Large intestine (tissue), 3 donors: ENCODE data around the gene SP7. TPM values are rescaled to one million over a fixed set of nuclear protein-coding genes. Genes with fewer than 3 reads are reported as not detected.
"Not testable (repeated sequence)": the region's sequence is repeated elsewhere in the genome, so short reads cannot be mapped to it uniquely, and the experiment has no call there.

ENCODE experiments used
- DNase-seq, 2 donors: peaks; one replicate each; pipeline versions ENCODE4 v3.0.0 to v3.0.0-alpha.2; 2013
- H3K27ac ChIP-seq: one replicate; pipeline ENCODE4 v1.5.1; 2013; ENCODE audit warnings: low read length
- H3K27me3 ChIP-seq: 2 replicates; pipeline ENCODE4 v1.6.1; 2013; ENCODE audit warnings: low read length; ENCODE audit not compliant: control insufficient read depth, insufficient read depth
- H3K36me3 ChIP-seq: 2 replicates; pipeline ENCODE4 v1.6.1; 2013; ENCODE audit warnings: low read length; ENCODE audit not compliant: control insufficient read depth, insufficient read depth
- H3K4me1 ChIP-seq: one replicate; pipeline ENCODE4 v1.6.1; 2013; ENCODE audit warnings: low read length; ENCODE audit not compliant: control insufficient read depth, insufficient read depth
- H3K4me3 ChIP-seq: one replicate; pipeline ENCODE4 v1.5.1; 2013; ENCODE audit warnings: low read length
- H3K9me3 ChIP-seq: one replicate; pipeline ENCODE4 v1.6.1; 2013; ENCODE audit warnings: mild to moderate bottlenecking, low read depth, low read length, moderate library complexity; ENCODE audit not compliant: control insufficient read depth
- WGBS: methylation state at CpG from one replicate; pipeline ENCODE4 v1.1.5; 2013; ENCODE audit warnings: low lambda C conversion rate; ENCODE audit not compliant: insufficient coverage; 5-methylcytosine and 5-hydroxymethylcytosine counted together
- polyA plus RNA-seq: library from polyadenylated mRNA; unstranded; fragments of 120-200 nt; gene quantifications from one replicate; pipeline ENCODE4 v1.2.1, GENCODE V29; 2013

Gene SP7
- polyA plus RNA-seq, 1 donor: 0.01 TPM

DNA sequence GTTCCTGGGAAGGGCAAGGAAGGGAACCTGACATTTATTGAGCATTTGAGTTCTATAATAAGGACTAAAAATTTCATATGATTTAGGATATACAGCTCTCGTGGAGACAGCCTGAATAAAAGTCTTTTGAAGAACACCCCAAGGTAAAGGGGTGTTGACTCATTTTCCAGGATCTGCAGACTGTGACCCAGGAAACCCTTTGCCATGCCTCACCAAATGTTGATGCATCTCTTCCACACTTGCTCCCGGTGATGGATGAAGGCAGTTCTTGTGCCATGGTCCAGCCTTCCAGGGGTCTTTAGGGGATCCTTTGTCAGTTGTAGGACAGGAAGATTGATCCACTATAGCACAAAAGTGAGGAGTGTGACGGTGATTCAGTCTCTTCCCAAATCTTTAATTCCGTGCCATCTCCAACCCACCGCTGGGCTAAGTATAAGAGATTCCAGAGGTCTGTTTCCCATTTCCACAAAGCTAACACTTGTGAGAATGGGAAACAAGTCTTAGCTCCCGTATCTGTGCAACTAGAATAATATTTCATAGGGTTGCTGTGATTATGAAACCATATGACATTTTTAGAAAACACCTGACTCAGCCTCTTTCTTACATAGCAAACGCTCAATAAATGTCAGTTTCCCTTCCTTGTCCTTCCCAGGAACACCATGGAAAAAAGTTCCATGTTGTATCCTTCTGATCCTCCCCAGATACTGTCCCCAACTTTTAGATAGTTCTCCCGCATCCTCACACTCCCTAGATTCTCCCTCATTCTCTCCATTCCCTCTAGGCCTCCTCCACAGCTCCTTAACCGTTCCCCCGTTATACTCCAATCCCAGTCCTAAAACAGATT lies 15.6 kb downstream of the SP7 start:
- H3K27me3 ChIP-seq: peaks cover 7% of the 10 kb centered on the region
- DNase-seq: no peak
- WGBS: 0% methylated on average over 1 of the region's 10 CpGs
- H3K4me3 ChIP-seq: peak overlapping the region; percentile 86
- H3K27ac ChIP-seq: peak overlapping the region; percentile 95
- H3K4me1 ChIP-seq: peaks cover 26% of the 10 kb centered on the region
- peaks cover 4% of the 10 kb centered on the region for H3K9me3 ChIP-seq
- peaks cover 26% of the 10 kb centered on the region for H3K36me3 ChIP-seq

DNA sequence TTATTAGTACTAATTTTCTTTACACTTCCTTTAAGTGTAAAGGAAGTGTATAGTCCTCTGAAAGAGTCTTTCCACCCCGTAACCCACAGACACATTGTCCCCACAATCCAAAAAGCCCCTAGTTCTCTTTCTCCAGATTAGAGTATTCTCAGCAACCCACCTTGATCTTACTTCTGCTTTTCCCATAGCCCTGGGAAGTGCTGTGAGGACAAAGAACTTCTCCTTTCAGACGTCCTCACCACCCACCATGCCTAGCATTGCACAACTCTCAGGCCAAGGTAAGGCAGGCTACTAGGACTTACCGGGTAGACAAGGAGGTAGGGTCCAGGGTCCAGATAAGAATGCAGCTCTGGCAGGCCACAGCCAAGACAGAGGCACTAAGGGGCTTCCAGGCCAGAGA lies 22.2 kb downstream of the SP7 start:
- H3K36me3 ChIP-seq: peaks cover 54% of the 10 kb centered on the region
- DNase-seq: no peak
- no peaks in the 10 kb centered on the region for H3K27me3 ChIP-seq
- no peaks in the 10 kb centered on the region for H3K9me3 ChIP-seq
- no peaks in the 10 kb centered on the region for H3K4me1 ChIP-seq
- no peak overlapping the region for H3K4me3 ChIP-seq
- no peak overlapping the region for H3K27ac ChIP-seq
- WGBS: 100% methylated on average over 1 of the region's 3 CpGs

DNA sequence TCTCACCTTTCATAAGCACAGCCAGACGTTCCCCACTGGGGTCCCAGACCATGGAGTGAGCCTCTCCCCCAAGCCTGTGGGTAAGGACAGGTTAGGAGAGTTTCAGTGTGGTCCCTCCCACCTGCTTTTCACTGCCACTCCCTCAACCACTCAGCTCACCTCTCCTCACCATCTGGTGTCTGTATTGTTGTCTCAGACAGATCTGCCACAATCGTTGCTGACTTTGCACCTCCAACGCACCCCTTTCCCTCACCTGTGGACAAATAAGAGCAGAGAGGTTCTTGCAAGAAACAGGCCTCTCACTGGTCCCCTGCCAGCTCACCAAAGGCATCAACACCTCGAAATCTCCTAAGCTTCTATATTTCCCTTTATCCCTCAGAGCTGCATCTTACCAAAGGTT lies 27.9 kb downstream of the SP7 start:
- WGBS: no CpG with 5 or more reads among the region's 4 CpGs
- Histone ChIP-seq H3K36me3 (peaks cover 59% of the 10 kb centered on the region), H3K4me3 (no peak overlapping the region), H3K27ac (no peak overlapping the region), H3K27me3 (no peaks in the 10 kb centered on the region), H3K4me1 (no peaks in the 10 kb centered on the region), H3K9me3 (no peaks in the 10 kb centered on the region)
- DNase-seq: no peak

DNA sequence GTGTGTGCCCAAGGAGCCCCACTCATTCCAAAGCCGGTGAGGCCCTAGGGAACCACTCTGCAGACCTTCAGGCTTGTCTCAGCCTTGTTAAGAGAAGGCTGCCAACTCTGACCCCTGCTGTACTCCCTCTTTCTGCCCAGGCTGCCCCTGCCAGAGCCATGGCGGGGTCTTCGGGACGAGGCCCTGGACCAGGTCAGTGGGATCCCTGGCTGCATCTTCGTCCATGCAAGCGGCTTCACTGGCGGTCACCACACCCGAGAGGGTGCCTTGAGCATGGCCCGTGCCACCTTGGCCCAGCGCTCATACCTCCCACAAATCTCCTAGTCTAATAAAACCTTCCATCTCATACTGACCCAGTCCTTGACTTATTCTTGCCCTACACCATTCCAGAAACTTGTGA lies 29.3 kb downstream of the SP7 start:
- H3K4me3 ChIP-seq: no peak overlapping the region
- peaks cover 73% of the 10 kb centered on the region for H3K36me3 ChIP-seq
- no peaks in the 10 kb centered on the region for H3K4me1 ChIP-seq
- DNase-seq: no peak
- no peaks in the 10 kb centered on the region for H3K27me3 ChIP-seq
- no peaks in the 10 kb centered on the region for H3K9me3 ChIP-seq
- no CpG with 5 or more reads among the region's 10 CpGs for WGBS
- no peak overlapping the region for H3K27ac ChIP-seq

DNA sequence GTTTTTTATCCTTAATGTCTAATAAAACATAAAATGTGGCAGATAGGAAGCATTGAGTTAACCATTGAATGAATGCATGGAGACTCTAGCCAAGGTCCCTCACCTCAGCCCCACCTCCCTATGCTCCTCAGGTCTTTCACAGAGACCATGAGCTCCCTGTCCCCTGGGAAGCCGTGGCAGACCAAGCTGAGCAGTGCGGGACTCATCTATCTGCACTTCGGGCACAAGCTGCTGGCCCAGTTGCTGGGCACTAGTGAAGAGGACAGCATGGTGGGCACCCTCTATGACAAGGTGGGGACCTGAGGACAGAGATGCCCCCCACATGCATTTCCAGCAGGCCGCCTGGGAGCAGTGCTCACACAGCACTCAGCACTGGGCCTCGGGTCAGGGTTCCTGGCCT lies 33.3 kb downstream of the SP7 start:
- H3K4me1 ChIP-seq: peaks cover 6% of the 10 kb centered on the region
- H3K4me3 ChIP-seq: no peak overlapping the region
- no peak overlapping the region for H3K27ac ChIP-seq
- WGBS: no CpG with 5 or more reads among the region's 5 CpGs
- peaks cover 55% of the 10 kb centered on the region for H3K36me3 ChIP-seq
- H3K27me3 ChIP-seq: no peaks in the 10 kb centered on the region
- no peak for DNase-seq
- no peaks in the 10 kb centered on the region for H3K9me3 ChIP-seq

DNA sequence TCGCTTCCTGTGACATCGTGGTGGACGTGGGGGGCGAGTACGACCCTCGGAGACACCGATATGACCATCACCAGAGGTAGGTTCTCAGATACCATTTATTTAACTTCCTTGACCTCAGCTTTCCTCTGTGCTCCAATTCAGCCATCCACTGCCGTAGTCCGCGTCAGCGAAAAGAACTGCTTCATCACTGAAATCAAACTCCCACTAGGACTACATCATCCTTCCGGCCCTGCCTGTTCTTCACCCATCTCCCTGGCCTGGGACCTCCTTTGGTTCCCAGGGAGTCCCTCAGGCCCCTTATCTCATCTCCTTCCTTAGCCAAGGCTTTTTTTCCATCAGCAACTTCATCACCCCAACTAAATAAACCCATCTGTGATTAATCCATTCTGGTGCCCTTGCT lies 36.0 kb downstream of the SP7 start:
- H3K9me3 ChIP-seq: no peaks in the 10 kb centered on the region
- no peaks in the 10 kb centered on the region for H3K27me3 ChIP-seq
- DNase-seq: no peak
- peaks cover 10% of the 10 kb centered on the region for H3K4me1 ChIP-seq
- H3K27ac ChIP-seq: peak overlapping the region; percentile 46
- WGBS: no CpG with 5 or more reads among the region's 12 CpGs
- peaks cover 37% of the 10 kb centered on the region for H3K36me3 ChIP-seq
- H3K4me3 ChIP-seq: peak overlapping the region; percentile 78

DNA sequence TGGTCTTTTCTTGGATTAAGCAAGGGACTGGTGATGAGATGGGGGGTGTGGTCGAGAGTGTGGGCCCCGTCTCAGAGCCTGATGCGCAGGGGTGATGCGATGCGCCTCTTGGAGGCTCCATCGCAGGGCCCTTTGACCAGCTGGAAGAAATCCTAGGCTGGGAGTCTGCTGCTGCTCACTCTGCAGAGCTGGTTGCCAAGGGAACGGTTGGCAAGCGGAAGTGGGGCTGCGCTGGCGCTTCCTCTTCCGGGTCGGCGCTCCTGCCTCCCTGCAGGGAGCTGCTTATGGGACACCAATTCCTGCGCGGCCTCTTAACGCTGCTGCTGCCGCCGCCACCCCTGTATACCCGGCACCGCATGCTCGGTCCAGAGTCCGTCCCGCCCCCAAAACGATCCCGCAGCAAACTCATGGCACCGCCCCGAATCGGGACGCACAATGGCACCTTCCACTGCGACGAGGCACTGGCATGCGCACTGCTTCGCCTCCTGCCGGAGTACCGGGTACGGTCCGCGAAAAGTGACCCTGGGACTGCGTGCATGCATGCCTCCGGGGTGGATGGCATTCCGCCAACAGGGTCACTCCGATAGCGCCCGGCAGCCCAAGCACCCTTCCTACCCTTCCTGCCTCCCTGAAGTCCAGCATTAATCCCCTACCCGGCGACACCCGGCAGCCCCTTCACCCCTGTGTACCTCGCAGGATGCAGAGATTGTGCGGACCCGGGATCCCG lies 36.5 kb downstream of the SP7 start, which contains the start of gene MYG1:
MYG1 (plus strand) TSS at position 242 of the 727 bp plus-strand sequence; CDS start at position 285, 43 bp downstream.
- H3K9me3 ChIP-seq: no peaks in the 10 kb centered on the region
- peaks cover 15% of the 10 kb centered on the region for H3K4me1 ChIP-seq
- peaks cover 37% of the 10 kb centered on the region for H3K36me3 ChIP-seq
- peak within 1 kb of the TSS; percentile 46 for H3K27ac ChIP-seq
- peak; percentile 90 to 94 for DNase-seq
- H3K27me3 ChIP-seq: no peaks in the 10 kb centered on the region
- no CpG with 5 or more reads among the region's 51 CpGs for WGBS
- H3K4me3 ChIP-seq: peak within 1 kb of the TSS; percentile 78

DNA sequence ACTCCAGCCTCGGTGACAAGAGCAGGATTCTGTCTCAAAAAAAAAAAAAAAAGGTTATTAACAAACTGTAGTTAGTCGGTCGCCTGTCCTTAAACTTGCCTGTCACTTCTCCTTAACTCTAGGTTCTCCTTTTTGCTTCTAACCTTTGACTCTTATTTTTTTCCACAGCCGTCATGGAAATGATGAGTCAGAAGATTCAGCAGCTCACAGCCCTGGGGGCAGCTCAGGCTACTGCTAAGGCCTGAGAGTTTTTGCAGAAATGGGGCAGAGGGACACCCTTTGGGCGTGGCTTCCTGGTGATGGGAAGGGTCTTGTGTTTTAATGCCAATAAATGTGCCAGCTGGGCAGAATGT lies 37.1 kb downstream of the SP7 start:
- H3K36me3 ChIP-seq: peaks cover 37% of the 10 kb centered on the region
- no peaks in the 10 kb centered on the region for H3K27me3 ChIP-seq
- peaks cover 15% of the 10 kb centered on the region for H3K4me1 ChIP-seq
- H3K9me3 ChIP-seq: no peaks in the 10 kb centered on the region
- peak overlapping the region; percentile 78 for H3K4me3 ChIP-seq
- peak overlapping the region; percentile 46 for H3K27ac ChIP-seq
- DNase-seq: no peak
- WGBS: no CpG with 5 or more reads among the region's 5 CpGs

DNA sequence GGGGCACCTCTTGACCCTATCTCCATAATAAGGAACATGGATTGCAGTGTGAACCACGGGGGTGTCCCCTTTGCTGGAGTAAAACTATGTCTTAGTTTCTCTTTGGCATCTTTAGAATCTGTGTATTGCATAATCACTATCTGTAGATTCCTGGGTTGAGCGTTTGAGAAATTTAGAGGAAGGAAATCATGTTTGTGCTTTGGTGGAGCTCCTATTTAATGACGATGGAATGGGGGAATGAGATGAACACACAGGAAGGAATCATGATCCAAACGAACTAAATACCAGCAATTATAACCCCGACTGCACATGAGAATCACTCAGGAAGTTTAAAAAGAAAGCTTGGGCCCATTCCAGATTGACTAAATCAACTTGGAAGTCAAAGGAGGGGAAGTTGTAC lies 38.0 kb downstream of the SP7 start:
- Histone ChIP-seq H3K36me3 (peaks cover 34% of the 10 kb centered on the region), H3K9me3 (no peaks in the 10 kb centered on the region), H3K4me1 (peaks cover 15% of the 10 kb centered on the region), H3K4me3 (no peak overlapping the region), H3K27ac (no peak overlapping the region), H3K27me3 (no peaks in the 10 kb centered on the region)
- 88% methylated on average over 2 of the region's 5 CpGs for WGBS
- no peak for DNase-seq

DNA sequence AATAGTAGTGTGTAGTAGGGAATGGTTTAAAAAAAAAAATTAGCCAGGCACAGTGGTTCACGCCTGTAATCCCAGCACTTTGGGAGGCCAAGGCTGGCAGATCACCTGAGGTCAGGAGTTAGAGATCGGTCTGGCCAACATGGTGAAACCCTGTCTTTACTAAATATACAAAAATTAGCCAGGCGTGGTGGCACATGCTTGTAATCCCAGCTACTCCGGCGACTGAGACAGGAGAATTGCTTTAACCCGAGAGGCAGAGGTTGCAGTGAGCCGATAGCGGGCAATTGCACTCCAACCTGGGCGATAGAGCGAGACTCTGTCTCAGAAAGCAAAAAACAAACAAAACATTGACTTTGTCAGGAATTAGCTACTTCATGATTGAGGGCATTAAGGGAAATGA lies 39.0 kb downstream of the SP7 start:
- H3K4me3 ChIP-seq, H3K27ac ChIP-seq, H3K9me3 ChIP-seq, DNase-seq, H3K27me3 ChIP-seq: not testable (repeated sequence)
- WGBS: no CpG with 5 or more reads among the region's 10 CpGs
- peaks cover 34% of the 10 kb centered on the region for H3K36me3 ChIP-seq
- peaks cover 15% of the 10 kb centered on the region for H3K4me1 ChIP-seq
